ENCODE results near the gene CCNQ.

CCNQ gene

DNA sequence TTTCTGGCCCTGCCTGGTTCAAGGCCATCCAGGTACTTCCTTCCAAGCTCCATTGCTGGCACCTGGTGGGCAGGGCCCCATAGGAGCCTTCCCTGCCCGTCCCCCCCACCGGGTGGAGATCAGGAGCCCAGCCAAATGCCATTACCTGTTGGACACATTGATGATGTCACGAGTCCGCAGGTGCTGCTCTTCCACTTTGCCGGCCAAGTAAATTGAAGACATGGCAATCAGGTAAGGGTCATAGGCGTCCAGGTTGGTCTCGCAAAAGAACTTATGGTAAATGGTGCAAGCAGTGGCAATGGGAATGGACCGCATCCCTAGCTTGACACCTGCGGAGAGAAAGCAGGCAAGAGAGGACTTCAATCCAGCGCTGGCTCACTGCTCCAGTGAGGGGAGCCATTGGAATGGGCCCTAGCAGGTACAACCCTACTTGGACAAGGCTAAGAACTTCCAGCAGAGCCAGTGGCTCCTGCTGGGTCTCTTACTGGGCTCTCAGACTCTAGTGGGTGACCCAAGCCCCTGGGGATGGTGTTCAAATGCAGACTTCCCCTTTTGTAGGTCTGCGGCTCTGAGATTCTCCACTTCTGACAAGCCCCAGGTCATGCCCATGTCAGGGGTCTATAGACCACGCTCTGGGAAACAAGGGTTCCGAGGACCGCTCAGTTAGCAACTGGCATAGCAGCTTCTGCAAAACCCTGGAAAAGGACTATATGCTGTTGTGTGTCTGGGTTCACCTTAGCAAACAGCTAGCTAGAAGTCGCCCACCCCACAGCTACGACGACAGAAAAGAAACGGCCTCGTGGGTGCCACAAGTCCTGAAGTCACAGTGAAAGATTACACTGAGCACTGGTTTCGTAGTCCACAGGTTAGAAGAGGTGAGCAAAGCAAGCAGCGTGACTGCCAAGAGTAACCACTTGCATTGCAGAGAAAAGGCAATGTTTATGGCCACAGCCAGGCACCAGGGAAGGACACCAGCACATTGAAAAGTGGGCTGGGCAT is 2.8 kb downstream of the CCNQ start:
- no peak for DNase-seq

DNA sequence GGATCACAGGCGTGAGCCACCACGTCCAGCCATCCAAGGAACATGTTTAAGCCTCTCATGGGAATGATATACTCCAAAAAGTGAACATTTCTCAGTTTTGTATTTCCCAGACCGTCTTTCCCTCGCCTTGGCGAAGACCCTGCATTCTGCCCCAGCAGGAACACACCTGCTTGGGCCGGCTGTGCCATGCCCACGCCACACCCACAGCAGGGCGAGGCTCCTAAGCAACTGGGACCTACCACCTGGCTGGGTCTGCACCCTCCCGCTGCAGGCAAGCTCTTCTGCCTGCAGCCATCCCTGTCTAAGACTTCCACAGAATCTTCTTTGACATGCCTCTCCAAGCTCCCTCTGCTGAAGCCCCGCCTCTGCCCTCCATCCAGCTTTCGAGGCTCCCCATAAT is 3.6 kb downstream of the CCNQ start:
- no peak for DNase-seq

GRCh38 chrX:153593811-153594500 is 5.0 kb downstream of the CCNQ start:
- DNase-seq: no peak

DNA sequence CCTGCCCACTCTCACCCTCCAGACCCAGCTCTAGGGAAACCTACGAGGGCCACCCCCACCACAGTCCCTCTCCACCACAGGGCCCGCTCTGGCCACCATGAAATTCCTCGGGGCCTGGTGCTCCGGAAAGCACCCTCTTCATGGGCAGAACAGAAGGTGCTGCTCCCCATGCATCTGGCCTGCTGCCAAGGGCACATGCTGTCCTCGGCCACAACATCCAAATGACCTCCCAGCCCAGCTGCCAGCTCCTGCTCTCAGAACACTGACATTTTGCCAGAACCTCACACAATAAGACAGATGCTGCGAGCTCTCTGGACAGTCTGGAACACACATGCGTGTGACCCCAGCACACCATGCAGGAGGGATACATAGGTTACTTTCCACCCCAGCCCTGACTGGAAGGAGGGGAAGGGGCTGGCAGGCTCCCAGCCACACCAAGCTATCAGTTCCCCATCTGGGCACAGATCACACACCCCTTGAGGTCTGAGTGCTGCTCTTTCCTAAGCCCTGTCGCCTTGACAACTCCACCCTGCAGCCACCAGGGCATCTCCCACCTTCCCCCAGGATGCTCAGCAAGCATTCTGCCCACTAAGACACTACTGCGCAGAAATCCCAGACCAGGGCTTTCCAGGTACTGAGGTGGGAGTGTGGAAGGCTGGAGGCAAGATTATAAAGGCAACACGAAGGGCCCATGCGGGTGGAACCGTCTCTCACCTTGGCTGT is 5.8 kb downstream of the CCNQ start:
- DNase-seq: no peak

DNA sequence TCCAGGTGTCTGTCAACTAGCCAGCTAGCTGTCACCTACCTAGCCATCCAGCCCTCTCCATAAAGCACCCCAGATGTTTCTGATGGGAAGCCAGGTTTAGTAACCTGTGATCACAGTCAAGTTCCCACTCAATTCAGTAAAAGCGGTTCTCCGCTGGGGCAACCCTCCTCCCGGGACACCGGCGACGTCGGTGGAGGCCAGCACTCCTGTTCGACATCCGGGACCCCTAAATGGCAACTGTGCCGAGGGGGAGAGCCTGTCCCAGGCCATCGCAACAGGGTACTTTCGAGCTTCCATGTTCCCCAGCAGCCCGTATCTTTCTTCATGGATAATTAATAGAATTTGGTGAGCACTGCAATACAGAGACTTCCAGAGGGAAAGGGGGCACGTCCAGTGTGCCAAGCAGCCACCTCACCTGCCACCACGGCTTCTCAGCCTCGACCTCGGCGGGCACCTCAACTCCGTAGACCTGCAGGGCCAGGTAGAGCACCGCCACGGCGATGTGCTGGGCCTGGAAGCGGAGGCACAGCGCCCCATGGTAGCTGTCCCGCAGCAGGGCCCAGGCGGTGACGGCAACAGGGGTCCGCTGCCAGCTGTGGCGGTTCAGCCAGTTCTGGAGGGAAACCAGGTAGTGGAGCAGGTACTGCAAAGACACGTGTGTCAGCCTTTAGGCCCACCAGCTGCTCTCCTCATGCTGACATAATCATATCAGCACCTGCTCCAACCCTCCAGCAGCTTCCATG is 6.7 kb downstream of the CCNQ start:
- DNase-seq: no peak

- DNase-seq: no peak
Measured at GRCh38 chrX:153590961-153591956, 7.7 kb downstream of the CCNQ start.

GRCh38 chrX:153588782-153589446 is 10.0 kb downstream of the CCNQ start:
- DNase-seq: no peak

- DNase-seq: no peak
Measured at GRCh38 chrX:153588021-153588781, 10.7 kb downstream of the CCNQ start.

- DNase-seq: no peak
Measured at GRCh38 chrX:153587342-153587741, 11.6 kb downstream of the CCNQ start.

DNA sequence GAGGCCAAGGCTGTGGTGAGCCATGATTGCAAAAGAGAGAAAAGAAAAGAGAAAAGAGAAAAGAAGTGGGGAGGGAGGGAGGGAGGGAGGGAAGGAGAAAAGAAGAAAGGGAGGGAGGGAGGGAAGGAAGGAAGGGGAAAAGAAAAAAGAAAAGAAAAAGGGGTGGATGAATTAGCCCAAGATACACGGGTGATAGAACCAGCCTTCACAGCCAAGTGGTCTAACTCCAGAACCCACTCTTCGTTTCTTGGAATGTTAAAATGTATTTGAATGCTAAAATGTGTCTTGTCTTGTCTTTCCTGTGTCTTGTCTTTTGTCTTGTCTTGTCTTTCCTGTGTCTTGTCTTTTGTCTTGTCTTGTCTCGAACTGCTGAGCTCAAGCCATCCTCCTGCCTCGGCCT is 13.1 kb downstream of the CCNQ start:
- DNase-seq: no peak

GRCh38 chrX:153583433-153583832 is 15.5 kb downstream of the CCNQ start:
- DNase-seq: no peak

DNA sequence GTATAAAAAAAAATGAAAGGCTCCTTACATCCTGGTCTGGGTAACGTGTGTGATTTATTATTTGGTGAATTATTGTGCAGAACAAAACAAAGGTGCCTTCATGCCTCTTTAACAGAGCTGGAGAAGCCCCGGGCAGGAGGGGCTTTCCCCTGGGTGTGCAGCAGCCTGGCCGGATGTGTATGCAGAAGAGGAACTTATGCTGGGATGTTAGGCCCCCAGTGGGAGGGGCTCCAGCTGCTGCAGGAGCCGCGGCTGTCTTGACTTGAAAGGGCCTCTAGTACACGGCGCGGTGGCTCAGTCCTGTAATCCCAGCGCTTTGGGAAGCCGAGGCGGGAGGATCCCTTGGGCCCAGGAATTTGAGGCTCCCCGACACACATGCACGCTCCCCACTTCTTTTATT is 16.0 kb downstream of the CCNQ start:
- peak; percentile 18 for DNase-seq

GRCh38 chrX:153580700-153581386 is 18.1 kb downstream of the CCNQ start:
- no peak for DNase-seq

- DNase-seq: no peak
Measured at GRCh38 chrX:153578889-153579288, 20.1 kb downstream of the CCNQ start.

DNA sequence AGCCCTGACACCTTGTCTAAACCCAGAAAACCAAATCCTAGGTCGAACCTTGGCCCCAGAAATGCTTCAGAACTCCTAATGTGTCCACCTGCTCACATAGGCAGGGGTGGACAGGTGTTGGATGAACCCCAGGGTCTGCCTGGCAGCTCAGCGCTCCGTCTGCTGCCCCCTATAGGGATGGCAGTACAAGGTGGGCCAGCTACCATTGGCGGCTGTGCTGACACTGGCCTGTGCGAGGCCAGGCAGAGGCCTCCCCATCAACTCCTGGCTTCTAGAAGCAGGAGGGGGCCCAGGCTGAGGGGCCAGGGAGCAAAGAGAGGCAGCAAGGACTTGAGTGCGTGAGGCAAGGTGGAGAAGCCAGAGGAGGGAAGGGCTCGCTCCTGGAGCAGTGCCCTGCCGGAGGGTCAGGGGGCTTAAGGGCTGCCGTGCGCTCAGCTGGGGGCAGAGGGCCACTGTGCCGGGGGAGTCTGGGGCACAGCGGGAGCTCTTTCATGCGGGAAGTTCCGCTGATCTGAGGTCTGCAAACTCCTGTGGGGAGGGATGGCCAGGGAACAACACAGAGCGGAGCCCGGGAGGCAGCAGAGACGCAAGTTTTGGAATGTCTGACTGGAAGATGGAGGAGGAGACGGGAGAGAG is 20.6 kb downstream of the CCNQ start:
- no peak for DNase-seq

DNA sequence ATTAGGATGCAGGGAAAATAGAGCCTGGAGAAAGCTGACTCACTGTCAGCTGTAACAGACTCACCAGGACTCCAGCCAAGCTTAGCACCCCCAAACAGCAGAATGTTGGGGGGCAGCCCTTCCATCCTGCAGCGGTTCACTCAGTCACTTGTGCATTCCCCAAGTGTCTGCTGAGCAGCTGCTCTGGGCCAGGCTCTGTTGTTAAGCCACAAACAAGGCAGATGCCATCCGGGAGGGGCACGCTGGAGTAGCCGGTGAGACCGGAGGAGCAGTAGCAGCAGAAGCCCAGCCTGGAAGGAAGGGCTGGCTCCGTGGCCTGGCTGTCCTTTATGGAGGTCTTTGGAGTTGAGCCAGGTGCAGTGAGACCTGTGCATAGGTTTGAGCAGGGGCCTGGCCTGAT is 22.0 kb downstream of the CCNQ start:
- no peak for DNase-seq

DNA sequence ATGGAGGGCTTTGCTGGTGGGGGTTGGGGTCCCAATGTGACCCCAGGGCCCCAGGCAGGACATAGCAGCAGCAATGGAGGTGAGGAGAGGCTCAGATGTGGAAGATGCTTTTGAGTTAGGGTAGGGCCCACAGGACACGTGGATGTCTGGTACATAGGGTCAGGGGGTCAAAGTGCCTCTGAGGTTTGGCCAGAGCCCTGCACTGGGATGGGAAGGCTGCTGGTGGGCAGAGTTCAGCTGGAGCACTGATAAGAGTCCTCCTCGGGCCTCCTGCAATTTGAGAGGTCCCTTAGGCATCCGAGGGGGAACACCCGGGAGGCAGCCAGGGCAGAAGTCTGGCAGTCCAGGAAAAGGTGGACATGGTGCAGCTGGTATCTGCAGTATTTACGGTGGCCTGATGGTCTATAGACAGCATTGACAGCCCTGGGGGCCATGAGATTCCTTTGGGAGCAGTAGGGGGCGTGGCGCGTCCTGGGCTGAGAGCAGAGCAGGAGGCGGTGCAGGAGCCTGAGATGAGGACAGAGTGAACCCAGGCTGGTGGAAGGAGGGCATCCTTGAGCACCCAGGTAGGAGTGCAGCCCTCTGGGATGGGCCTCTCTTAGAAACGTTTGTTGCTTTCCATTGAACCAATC is 22.6 kb downstream of the CCNQ start:
- no peak for DNase-seq

GRCh38 chrX:153573984-153574383 is 25.0 kb downstream of the CCNQ start:
- no peak for DNase-seq
